Measurements from ENCODE around the gene SMIM14. TPM values are rescaled to one million over a fixed set of nuclear protein-coding genes. Genes with fewer than 3 reads are reported as not detected.
"Not testable (repeated sequence)": the region's sequence is repeated elsewhere in the genome, so short reads cannot be mapped to it uniquely, and the experiment has no call there.

SMIM14 gene
- total and polyA plus RNA-seq, 4 donors: 28.5 to 72.1 (median 56.3) TPM

DNA sequence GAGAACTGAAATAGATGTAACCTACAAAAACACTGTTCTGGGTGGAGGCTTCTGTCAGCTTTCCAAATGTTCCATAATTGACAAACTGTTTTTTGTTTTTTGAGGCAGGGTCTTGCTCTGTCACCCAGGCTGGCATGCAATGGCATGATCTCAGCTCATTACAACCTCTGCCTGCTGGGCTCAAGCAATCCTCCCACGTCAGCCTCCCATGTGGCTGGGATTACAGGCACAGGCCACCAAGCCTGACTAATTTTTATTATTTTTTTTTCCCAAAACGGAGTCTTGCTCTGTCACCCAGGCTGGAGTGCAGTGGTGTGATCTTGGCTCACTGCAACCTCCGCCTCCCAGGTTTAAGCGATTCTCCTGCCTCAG is 136.0 kb downstream of the SMIM14 start:
- Histone ChIP-seq H3K36me3 (ENCODE audit: control insufficient read depth in 1 of 2, insufficient read depth in 2 of 2, low read length in 1 of 2) (peaks cover 6 to 10% of the 10 kb centered on the region in 2 donors), H3K27ac (ENCODE audit: low read depth in 1 of 2, low read length in 2 of 2) (peak overlapping the region in 1 of 2 donors; percentile 19)
- H3K27me3 ChIP-seq (ENCODE audit: control insufficient read depth in 1 of 2, insufficient read depth in 2 of 2, low read length in 1 of 2); H3K4me3 ChIP-seq (ENCODE audit: low read length in 2 of 2); H3K4me1 ChIP-seq (ENCODE audit: control insufficient read depth in 1 of 2, insufficient read depth in 2 of 2, low read length in 2 of 2); H3K9me3 ChIP-seq (ENCODE audit: control insufficient read depth, low read length); intact Hi-C loops (cut with DNase I): not testable (repeated sequence)
- ATAC-seq (ENCODE audit: low FRiP score) (peak; percentile 46), DNase-seq (peak in 1 of 2 donors; percentile 56)
- WGBS, 2 donors: 67% methylated on average over 4 of the region's 4 CpGs

GRCh38 chr4:39502019-39502663 is 136.5 kb downstream of the SMIM14 start:
- Histone ChIP-seq H3K9me3 (ENCODE audit: control insufficient read depth, low read length) (no peaks in the 10 kb centered on the region), H3K4me3 (ENCODE audit: low read length in 2 of 2) (no peak overlapping the region), H3K36me3 (ENCODE audit: control insufficient read depth in 1 of 2, insufficient read depth in 2 of 2, low read length in 1 of 2) (peaks cover 6 to 10% of the 10 kb centered on the region in 2 donors), H3K27me3 (ENCODE audit: control insufficient read depth in 1 of 2, insufficient read depth in 2 of 2, low read length in 1 of 2) (no peaks in the 10 kb centered on the region), H3K4me1 (ENCODE audit: control insufficient read depth in 1 of 2, insufficient read depth in 2 of 2, low read length in 2 of 2) (peaks cover 0 to 2% of the 10 kb centered on the region in 2 donors), H3K27ac (ENCODE audit: low read depth in 1 of 2, low read length in 2 of 2) (peak overlapping the region; percentile 19 to 78)
- DNase-seq (no peak), ATAC-seq (ENCODE audit: low FRiP score) (peak; percentile 67)
- intact Hi-C loops (cut with DNase I): no loop called here

DNA sequence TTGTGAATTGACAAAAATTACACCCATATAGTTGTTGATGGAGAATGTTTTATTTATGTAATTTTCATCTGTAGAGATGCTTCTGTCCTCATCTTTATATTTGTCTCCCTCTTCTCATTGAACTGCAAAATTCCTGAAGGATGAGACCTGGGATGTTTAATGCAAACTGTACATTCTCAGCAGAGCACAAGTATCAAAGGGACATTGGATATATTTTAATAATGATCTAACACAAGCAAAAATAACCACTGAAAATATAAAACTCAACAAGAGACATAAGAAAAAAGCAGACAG is 140.0 kb downstream of the SMIM14 start:
- ATAC-seq (ENCODE audit: low FRiP score): no peak

GRCh38 chr4:39497909-39498726 is 140.5 kb downstream of the SMIM14 start:
- Histone ChIP-seq H3K36me3 (ENCODE audit: control insufficient read depth in 1 of 2, insufficient read depth in 2 of 2, low read length in 1 of 2) (peaks cover 4 to 5% of the 10 kb centered on the region in 2 donors), H3K4me1 (ENCODE audit: control insufficient read depth in 1 of 2, insufficient read depth in 2 of 2, low read length in 2 of 2) (peaks cover 0 to 2% of the 10 kb centered on the region in 2 donors), H3K4me3 (ENCODE audit: low read length in 2 of 2) (no peak overlapping the region), H3K9me3 (ENCODE audit: control insufficient read depth, low read length) (no peaks in the 10 kb centered on the region), H3K27ac (ENCODE audit: low read depth in 1 of 2, low read length in 2 of 2) (no peak overlapping the region), H3K27me3 (ENCODE audit: control insufficient read depth in 1 of 2, insufficient read depth in 2 of 2, low read length in 1 of 2) (no peaks in the 10 kb centered on the region)
- intact Hi-C loops (cut with DNase I): no loop called here
- 86 to 88% methylated on average over 1 of the region's 1 CpG for WGBS, 2 donors
- ATAC-seq (ENCODE audit: low FRiP score) (no peak), DNase-seq (no peak)

More for the DNA sequence above, 140.0 kb downstream of the SMIM14 start:
- no peak overlapping the region for H3K4me3 ChIP-seq (ENCODE audit: low read length in 2 of 2)
- H3K27me3 ChIP-seq (ENCODE audit: control insufficient read depth in 1 of 2, insufficient read depth in 2 of 2, low read length in 1 of 2): no peaks in the 10 kb centered on the region
- no peak overlapping the region for H3K27ac ChIP-seq (ENCODE audit: low read depth in 1 of 2, low read length in 2 of 2)
- H3K9me3 ChIP-seq (ENCODE audit: control insufficient read depth, low read length): no peaks in the 10 kb centered on the region
- peaks cover 0 to 2% of the 10 kb centered on the region in 2 donors for H3K4me1 ChIP-seq (ENCODE audit: control insufficient read depth in 1 of 2, insufficient read depth in 2 of 2, low read length in 2 of 2)
- no peak for DNase-seq
- intact Hi-C loops (cut with DNase I): no loop called here
- H3K36me3 ChIP-seq (ENCODE audit: control insufficient read depth in 1 of 2, insufficient read depth in 2 of 2, low read length in 1 of 2): peaks cover 4 to 6% of the 10 kb centered on the region in 2 donors

Other genes with a start within 250 kb of the SMIM14 start
- gene KLB, start 231.9 kb downstream of the SMIM14 start, total RNA-seq: not detected
- under 1 TPM in 1 of 2 donors, not detected in 1; 0.13 TPM for gene KLB, start 231.9 kb downstream of the SMIM14 start, polyA plus RNA-seq
- gene RPL9, start 179.9 kb downstream of the SMIM14 start, total RNA-seq: 1,000 to 10,000 TPM; 1,118 to 1,464 TPM
- gene RPL9, start 179.9 kb downstream of the SMIM14 start, polyA plus RNA-seq: 1,000 to 10,000 TPM; 2,360 to 6,864 TPM
- 10 to 100 TPM in 1 of 2 donors, 1 to 10 TPM in 1; 5.9 to 12.6 TPM for gene LIAS, start 179.8 kb downstream of the SMIM14 start, total RNA-seq
- gene LIAS, start 179.8 kb downstream of the SMIM14 start, polyA plus RNA-seq: 10 to 100 TPM in 1 of 2 donors, 1 to 10 TPM in 1; 5.4 to 18.4 TPM
- 100 to 1,000 TPM in 1 of 2 donors, 10 to 100 TPM in 1; 83.3 to 116 TPM for gene UGDH, start 111.4 kb downstream of the SMIM14 start, total RNA-seq
- gene UGDH, start 111.4 kb downstream of the SMIM14 start, polyA plus RNA-seq: 10 to 100 TPM; 16.8 to 25.2 TPM
- 10 to 100 TPM; 56.8 to 59.5 TPM for gene UBE2K, start 59.3 kb upstream of the SMIM14 start, total RNA-seq
- gene UBE2K, start 59.3 kb upstream of the SMIM14 start, polyA plus RNA-seq: 10 to 100 TPM; 26.5 to 30.6 TPM